HG02759 (cell line): ENCODE results near the gene AP1M1.

ENCODE experiments used
- ATAC-seq: cut with Tn5 transposase; IDR thresholded peaks from one replicate; pipeline ENCODE4 v1.9.1; 2021; ENCODE audit warnings: mild to moderate bottlenecking, moderate library complexity; ENCODE audit not compliant: unreplicated experiment

Gene AP1M1

DNA sequence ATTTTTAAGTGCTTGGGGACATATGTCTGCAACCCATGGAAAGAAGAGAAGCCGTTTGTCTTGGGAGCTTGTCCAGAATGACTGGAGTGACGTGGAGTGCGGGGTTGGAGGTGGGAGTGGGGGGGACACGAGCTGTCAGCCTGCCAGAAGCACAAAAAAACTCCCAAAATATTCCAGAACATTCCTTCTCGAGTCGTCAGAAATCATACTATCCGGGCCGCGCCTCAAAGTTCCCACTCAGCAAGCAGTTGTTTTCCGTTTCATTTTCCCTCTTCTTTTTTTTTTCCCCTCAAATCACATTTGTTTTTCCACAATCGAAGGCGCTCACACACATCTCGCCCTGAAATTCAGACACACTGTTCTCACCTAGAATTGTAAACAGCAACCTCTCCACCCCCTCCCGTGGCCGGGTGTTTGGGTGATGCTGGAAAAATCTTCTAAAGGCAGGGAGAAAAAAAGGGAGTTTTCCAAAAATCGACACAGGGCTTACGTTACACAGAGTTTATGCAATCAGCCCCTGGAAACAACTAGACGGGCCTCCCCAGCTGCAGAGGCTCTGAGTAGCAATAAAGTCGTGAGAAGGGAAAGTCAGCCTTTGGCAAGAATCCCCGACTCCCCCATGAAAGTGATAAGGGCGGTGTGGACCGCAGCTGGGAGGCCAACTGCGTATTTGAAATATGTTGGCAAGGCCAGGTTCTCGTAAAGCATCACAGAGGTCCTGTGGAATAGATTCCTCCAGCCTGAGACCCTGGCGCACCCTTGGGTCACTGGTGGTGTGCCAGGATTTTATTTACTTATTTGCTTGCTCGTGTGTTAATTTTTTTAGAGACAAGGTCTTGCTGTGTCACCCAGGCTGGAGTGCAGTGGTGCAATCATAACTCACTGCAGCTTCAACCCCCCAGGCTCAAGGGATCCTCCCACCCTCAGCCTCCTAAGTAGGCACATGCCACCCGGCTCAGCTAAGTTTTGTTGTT lies 95.7 kb downstream of the AP1M1 start:
- ATAC-seq: no peak

DNA sequence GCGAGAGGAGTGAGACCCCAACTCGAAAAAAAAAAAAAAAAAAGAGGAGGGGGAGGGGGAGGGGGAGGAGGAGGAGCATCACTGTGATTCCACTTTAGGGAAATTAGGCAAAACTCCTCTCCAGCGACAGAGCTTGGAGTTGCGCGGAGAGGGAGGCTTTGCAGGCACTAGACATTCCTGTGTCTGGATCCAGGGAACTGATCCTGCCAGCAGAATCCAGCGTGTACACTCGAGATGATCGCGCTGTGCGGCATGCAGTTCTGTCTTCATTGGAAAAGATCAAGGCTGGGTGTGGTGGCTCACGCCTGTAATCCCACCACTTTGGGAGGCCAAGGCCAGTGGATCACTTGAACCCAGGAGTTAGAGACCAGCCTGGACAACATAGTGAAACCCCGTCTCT lies 97.3 kb downstream of the AP1M1 start:
- ATAC-seq: no peak
